Measurements from ENCODE around the gene PRL. TPM values are rescaled to one million over a fixed set of nuclear protein-coding genes. Genes with fewer than 3 reads are reported as not detected.

Gene PRL
- total and polyA plus RNA-seq, 2 of the 13 experiments (the other 11 are each of a cell fraction or from before 2014, with no cell fraction given), result not detected

DNA sequence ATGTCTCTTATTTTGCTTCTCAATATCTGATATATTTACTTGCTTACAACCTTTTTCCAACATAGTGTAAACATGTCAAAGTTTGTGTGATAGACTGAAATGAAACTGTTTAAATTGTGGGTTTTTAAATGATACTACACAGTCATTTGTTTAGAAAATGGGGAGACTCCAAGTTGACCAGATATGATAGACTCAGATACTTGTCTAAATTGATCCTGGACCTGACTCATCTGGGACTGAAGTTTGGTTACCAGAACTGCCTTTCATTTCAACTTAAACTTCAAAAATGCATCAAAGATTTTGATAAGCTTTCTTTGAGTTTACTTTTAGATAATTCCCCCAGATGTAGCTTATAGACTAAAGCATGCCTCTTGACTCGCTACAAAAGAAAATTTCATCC is 27.0 kb upstream of the PRL start:
- no TSS peak for BruUV-seq (replicated peaks)
- no peak for FAIRE-seq
- 0% methylated on average over 1 of the region's 1 CpG for WGBS (ENCODE audit: low lambda C conversion rate)
- Histone ChIP-seq H3K4me1 (ENCODE audit: insufficient read depth, low read length) (no peaks in the 10 kb centered on the region), H4K20me1 (ENCODE audit: insufficient read depth, low read length) (no peaks in the 10 kb centered on the region), H3K79me2 (ENCODE audit: insufficient read depth, low read length) (no peaks in the 10 kb centered on the region), H3K27ac (ENCODE audit: extremely low read length, insufficient read depth, low read length) (no peak overlapping the region), H3K4me2 (ENCODE audit: low read depth, low read length) (no peak overlapping the region), H3K9me3 (ENCODE audit: low read length) (peaks cover 88% of the 10 kb centered on the region), H3K9ac (ENCODE audit: insufficient read depth, low read depth, low read length) (no peak overlapping the region), H3K27me3 (ENCODE audit: control insufficient read depth in 1 of 2, insufficient read depth in 2 of 2, low read length in 2 of 2) (no peaks in the 10 kb centered on the region), H3K36me3 (replicated peaks in 1 of 2; ENCODE audit: control insufficient read depth in 1 of 2, insufficient read depth in 2 of 2, low read length in 2 of 2) (no peaks in the 10 kb centered on the region), H2AFZ (ENCODE audit: low read length) (no peak overlapping the region), H3K4me3 (replicated peaks in 1 of 3; ENCODE audit: insufficient read depth in 1 of 3, low read depth in 2 of 3, low read length in 3 of 3) (no peak overlapping the region)
- ATAC-seq, result no peak
- in situ Hi-C loops (cut with HindIII; ENCODE audit: extremely low pct_ligation_motif_present, low pct_unique_long_range_greater_than_20kb), result no loop called here
- DNase-seq (ENCODE audit: low spot score), result no peak
- ChIA-PET CTCF (ENCODE audit: low intra/inter-chr PET ratio, low total read pairs) (no interaction called here), POLR2A (no interaction called here)
- TF ChIP-seq SATB2 (CRISPR knock-in tag; IDR thresholded peaks at IDR 0.05), result no peak
- no peak for TF ChIP-seq ZSCAN12 (CRISPR knock-in tag; IDR thresholded peaks at IDR 0.05)
- TF ChIP-seq BRD4 (CRISPR knock-in tag; IDR thresholded peaks at IDR 0.05), result no peak
- intact Hi-C loops (cut with micrococcal nuclease; ENCODE audit: unreplicated experiment), result no loop called here

DNA sequence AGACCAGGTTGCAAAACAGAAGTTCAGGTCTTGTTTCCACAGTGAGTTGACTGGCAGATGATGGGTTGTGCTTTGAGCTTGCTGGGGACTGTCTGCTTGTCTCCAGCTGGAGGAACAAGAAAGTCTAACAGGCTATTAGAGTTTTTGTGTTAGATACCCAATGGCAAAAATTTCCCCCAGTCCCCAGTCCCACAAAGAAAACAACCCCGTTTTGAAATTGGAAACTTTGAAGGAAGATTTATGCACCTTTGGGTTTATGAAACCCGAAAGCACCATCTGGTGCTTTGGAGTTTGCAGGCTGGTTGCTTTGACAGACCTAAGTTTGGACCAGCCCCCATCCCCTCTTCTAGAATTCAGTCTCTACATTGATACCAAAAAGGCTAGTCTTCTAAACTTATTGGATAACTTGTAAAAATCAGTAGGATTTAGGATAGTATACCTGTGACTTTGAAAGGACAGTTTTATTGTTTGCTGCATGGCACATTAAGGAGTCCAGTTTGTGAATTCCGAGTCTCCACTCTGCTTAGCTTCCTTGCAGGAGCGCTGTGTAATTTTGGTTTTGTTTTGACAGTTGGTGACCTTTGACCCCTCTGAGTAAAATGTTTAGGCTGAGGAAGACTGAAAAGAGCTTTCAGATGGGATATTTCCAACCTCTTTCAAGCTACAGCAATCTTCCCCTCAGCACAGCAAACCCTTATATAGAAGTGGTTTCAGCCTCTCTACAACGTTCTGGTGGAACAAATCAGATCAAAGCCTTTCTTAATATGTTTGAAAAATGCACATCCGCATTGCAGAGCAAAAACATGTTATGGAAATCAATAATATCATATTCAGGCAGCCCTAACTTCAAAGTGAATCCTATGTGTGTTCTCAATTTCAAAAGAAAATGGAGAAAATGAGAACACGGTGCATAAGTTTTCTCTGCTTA is 25.5 kb upstream of the PRL start:
- Histone ChIP-seq H2AFZ (ENCODE audit: low read length) (no peak overlapping the region), H3K27ac (ENCODE audit: extremely low read length, insufficient read depth, low read length) (no peak overlapping the region), H3K4me1 (ENCODE audit: insufficient read depth, low read length) (no peaks in the 10 kb centered on the region), H3K27me3 (ENCODE audit: control insufficient read depth in 1 of 2, insufficient read depth in 2 of 2, low read length in 2 of 2) (no peaks in the 10 kb centered on the region), H3K9ac (ENCODE audit: insufficient read depth, low read depth, low read length) (no peak overlapping the region), H3K36me3 (replicated peaks in 1 of 2; ENCODE audit: control insufficient read depth in 1 of 2, insufficient read depth in 2 of 2, low read length in 2 of 2) (no peaks in the 10 kb centered on the region), H3K4me3 (replicated peaks in 1 of 3; ENCODE audit: insufficient read depth in 1 of 3, low read depth in 2 of 3, low read length in 3 of 3) (no peak overlapping the region), H3K4me2 (ENCODE audit: low read depth, low read length) (no peak overlapping the region), H4K20me1 (ENCODE audit: insufficient read depth, low read length) (no peaks in the 10 kb centered on the region), H3K79me2 (ENCODE audit: insufficient read depth, low read length) (no peaks in the 10 kb centered on the region), H3K9me3 (ENCODE audit: low read length) (peaks cover 88% of the 10 kb centered on the region)
- 1% methylated on average over 7 of the region's 7 CpGs for WGBS (ENCODE audit: low lambda C conversion rate)
- FAIRE-seq (no peak), DNase-seq (ENCODE audit: low spot score) (no peak), ATAC-seq (no peak)
- ChIA-PET CTCF (ENCODE audit: low intra/inter-chr PET ratio, low total read pairs) (no interaction called here), POLR2A (no interaction called here)
- BruUV-seq (replicated peaks), result no TSS peak
- in situ Hi-C loops (cut with HindIII; ENCODE audit: extremely low pct_ligation_motif_present, low pct_unique_long_range_greater_than_20kb) (no loop called here), intact Hi-C loops (cut with micrococcal nuclease; ENCODE audit: unreplicated experiment) (no loop called here)
- TF ChIP-seq MXI1 (IDR thresholded peaks at IDR 0.05; ENCODE audit: borderline replicate concordance, low read depth, low read length) (no peak), PAF1 (CRISPR knock-in tag; IDR thresholded peaks at IDR 0.05) (no peak), TGIF2 (CRISPR knock-in tag; IDR thresholded peaks at IDR 0.05) (no peak), ATF7-NPFF (CRISPR knock-in tag; IDR thresholded peaks at IDR 0.05; ENCODE audit: low read depth) (no peak), ZNF841 (CRISPR knock-in tag; IDR thresholded peaks at IDR 0.05; ENCODE audit: borderline replicate concordance) (no peak), ZNF563 (CRISPR knock-in tag; IDR thresholded peaks at IDR 0.05) (no peak), MYNN (CRISPR knock-in tag; IDR thresholded peaks at IDR 0.05; ENCODE audit: low read depth) (no peak)
- TF ChIP-seq, protein P1, sequence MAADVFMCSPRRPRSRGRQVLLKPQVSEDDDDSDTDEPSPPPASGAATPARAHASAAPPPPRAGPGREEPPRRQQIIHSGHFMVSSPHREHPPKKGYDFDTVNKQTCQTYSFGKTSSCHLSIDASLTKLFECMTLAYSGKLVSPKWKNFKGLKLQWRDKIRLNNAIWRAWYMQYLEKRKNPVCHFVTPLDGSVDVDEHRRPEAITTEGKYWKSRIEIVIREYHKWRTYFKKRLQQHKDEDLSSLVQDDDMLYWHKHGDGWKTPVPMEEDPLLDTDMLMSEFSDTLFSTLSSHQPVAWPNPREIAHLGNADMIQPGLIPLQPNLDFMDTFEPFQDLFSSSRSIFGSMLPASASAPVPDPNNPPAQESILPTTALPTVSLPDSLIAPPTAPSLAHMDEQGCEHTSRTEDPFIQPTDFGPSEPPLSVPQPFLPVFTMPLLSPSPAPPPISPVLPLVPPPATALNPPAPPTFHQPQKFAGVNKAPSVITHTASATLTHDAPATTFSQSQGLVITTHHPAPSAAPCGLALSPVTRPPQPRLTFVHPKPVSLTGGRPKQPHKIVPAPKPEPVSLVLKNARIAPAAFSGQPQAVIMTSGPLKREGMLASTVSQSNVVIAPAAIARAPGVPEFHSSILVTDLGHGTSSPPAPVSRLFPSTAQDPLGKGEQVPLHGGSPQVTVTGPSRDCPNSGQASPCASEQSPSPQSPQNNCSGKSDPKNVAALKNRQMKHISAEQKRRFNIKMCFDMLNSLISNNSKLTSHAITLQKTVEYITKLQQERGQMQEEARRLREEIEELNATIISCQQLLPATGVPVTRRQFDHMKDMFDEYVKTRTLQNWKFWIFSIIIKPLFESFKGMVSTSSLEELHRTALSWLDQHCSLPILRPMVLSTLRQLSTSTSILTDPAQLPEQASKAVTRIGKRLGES (CRISPR knock-in tag; IDR thresholded peaks at IDR 0.05; ENCODE audit: borderline replicate concordance), result no peak
- TF ChIP-seq, protein P2, sequence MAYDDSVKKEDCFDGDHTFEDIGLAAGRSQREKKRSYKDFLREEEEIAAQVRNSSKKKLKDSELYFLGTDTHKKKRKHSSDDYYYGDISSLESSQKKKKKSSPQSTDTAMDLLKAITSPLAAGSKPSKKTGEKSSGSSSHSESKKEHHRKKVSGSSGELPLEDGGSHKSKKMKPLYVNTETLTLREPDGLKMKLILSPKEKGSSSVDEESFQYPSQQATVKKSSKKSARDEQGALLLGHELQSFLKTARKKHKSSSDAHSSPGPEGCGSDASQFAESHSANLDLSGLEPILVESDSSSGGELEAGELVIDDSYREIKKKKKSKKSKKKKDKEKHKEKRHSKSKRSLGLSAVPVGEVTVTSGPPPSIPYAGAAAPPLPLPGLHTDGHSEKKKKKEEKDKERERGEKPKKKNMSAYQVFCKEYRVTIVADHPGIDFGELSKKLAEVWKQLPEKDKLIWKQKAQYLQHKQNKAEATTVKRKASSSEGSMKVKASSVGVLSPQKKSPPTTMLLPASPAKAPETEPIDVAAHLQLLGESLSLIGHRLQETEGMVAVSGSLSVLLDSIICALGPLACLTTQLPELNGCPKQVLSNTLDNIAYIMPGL (CRISPR knock-in tag; IDR thresholded peaks at IDR 0.05; ENCODE audit: borderline replicate concordance in 1 of 2, low read depth in 1 of 2), result no peak

All from HepG2 (cell line).